Osteoblast (primary cell): ENCODE measurements around the gene PROK1. TPM values are rescaled to one million over a fixed set of nuclear protein-coding genes. Genes with fewer than 3 reads are reported as not detected.

Experiments used
- DNase-seq: peaks from one replicate; pipeline ENCODE4 v3.0.0; 2011; ENCODE audit warnings: low spot score, mixed read lengths; ENCODE audit not compliant: insufficient read length; ENCODE audit errors: missing footprints
- H2AFZ ChIP-seq: 2 replicates; pipeline ENCODE4 v1.6.0; 2011; ENCODE audit warnings: mild to moderate bottlenecking, low read length
- H3K27ac ChIP-seq: 2 replicates; pipeline ENCODE4 v1.5.1; 2011; ENCODE audit warnings: mild to moderate bottlenecking, low read depth, low read length, moderate library complexity
- H3K27me3 ChIP-seq: 2 replicates; pipeline ENCODE4 v1.6.0; 2012; ENCODE audit warnings: mild to moderate bottlenecking, control low read depth, inconsistent platforms, low read length, moderate library complexity; ENCODE audit not compliant: insufficient read depth
- H3K36me3 ChIP-seq: 2 replicates; pipeline ENCODE4 v1.5.1; 2011; ENCODE audit warnings: mild to moderate bottlenecking, low read length, control low read depth, moderate library complexity; ENCODE audit not compliant: insufficient read depth
- H3K4me1 ChIP-seq: 2 replicates; pipeline ENCODE4 v1.5.1; 2011; ENCODE audit warnings: mild to moderate bottlenecking, low read length, control low read depth, moderate library complexity; ENCODE audit not compliant: insufficient read depth
- H3K4me2 ChIP-seq: 2 replicates; pipeline ENCODE4 v1.6.0; 2011; ENCODE audit warnings: mild to moderate bottlenecking, low read length; ENCODE audit not compliant: insufficient read depth
- H3K4me3 ChIP-seq: fragments of 200-600 bp; sonication (generic); 3 replicates; pipeline ENCODE4 v1.5.1; 2012; ENCODE audit warnings: mild to moderate bottlenecking, low read length, inconsistent platforms; ENCODE audit not compliant: insufficient read depth
- H3K79me2 ChIP-seq: 2 replicates; pipeline ENCODE4 v1.6.0; 2012; ENCODE audit warnings: mild to moderate bottlenecking, low read length, control low read depth, inconsistent platforms; ENCODE audit not compliant: insufficient read depth
- H3K9me3 ChIP-seq: 2 replicates; pipeline ENCODE4 v1.5.1; 2011; ENCODE audit warnings: low read depth, low read length, control low read depth
- H4K20me1 ChIP-seq: 2 replicates; pipeline ENCODE4 v1.6.0; 2012; ENCODE audit warnings: mild to moderate bottlenecking, low read length, control low read depth; ENCODE audit not compliant: insufficient read depth
- total RNA-seq: library from RNA; depleted of rRNA; stranded (reverse); fragments of >200 nt; gene quantifications from 2 replicates; pipeline ENCODE4 v1.2.3, GENCODE V29; 2012
- TF ChIP-seq, protein P1 (sequence below): IDR thresholded peaks from 2 replicates; pipeline ENCODE4 v1.5.1; 2011; ENCODE audit warnings: mild to moderate bottlenecking, low read depth, low read length, moderate library complexity; ENCODE audit errors: extremely low read depth

The PROK1 gene
- total RNA-seq, 1 donor, result not detected

- TF ChIP-seq, protein P1, sequence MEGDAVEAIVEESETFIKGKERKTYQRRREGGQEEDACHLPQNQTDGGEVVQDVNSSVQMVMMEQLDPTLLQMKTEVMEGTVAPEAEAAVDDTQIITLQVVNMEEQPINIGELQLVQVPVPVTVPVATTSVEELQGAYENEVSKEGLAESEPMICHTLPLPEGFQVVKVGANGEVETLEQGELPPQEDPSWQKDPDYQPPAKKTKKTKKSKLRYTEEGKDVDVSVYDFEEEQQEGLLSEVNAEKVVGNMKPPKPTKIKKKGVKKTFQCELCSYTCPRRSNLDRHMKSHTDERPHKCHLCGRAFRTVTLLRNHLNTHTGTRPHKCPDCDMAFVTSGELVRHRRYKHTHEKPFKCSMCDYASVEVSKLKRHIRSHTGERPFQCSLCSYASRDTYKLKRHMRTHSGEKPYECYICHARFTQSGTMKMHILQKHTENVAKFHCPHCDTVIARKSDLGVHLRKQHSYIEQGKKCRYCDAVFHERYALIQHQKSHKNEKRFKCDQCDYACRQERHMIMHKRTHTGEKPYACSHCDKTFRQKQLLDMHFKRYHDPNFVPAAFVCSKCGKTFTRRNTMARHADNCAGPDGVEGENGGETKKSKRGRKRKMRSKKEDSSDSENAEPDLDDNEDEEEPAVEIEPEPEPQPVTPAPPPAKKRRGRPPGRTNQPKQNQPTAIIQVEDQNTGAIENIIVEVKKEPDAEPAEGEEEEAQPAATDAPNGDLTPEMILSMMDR, result no peak
- no peak for DNase-seq
- H3K9me3 ChIP-seq, result no peaks in the 10 kb centered on the region
- no peaks in the 10 kb centered on the region for H3K4me1 ChIP-seq
- H3K4me2 ChIP-seq, result no peak overlapping the region
- no peak overlapping the region for H3K4me3 ChIP-seq
- no peak overlapping the region for H3K27ac ChIP-seq
- peaks cover 54% of the 10 kb centered on the region for H3K27me3 ChIP-seq
- no peaks in the 10 kb centered on the region for H3K79me2 ChIP-seq
- no peaks in the 10 kb centered on the region for H4K20me1 ChIP-seq
- H3K36me3 ChIP-seq, result no peaks in the 10 kb centered on the region
- no peak overlapping the region for H2AFZ ChIP-seq
These were observed 2.9 kb downstream of the PROK1 start for GRCh38 chr1:110453829-110454228.

DNA sequence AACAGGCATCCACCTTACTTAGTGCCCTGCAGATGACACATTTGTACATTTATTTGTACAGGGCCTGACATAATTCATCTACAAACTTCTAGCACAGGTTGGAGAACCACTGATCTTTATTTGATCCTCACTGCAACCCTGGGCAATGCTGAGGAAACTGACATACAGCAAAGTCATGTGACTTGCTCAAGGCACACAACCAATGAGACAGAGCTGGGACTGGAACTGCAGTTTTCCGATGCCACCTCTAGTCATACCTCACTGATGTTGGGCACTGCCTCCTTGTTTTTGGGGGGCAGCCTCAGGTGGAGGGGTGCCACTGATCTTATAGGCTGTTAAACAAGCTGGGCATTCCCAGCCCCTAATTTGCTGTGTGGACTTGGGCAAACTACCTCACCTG is 3.4 kb downstream of the PROK1 start:
- no peaks in the 10 kb centered on the region for H3K36me3 ChIP-seq
- TF ChIP-seq, protein P1, result no peak
- H3K9me3 ChIP-seq, result no peaks in the 10 kb centered on the region
- no peak overlapping the region for H3K27ac ChIP-seq
- peaks cover 51% of the 10 kb centered on the region for H3K27me3 ChIP-seq
- DNase-seq, result no peak
- H3K4me2 ChIP-seq, result no peak overlapping the region
- no peaks in the 10 kb centered on the region for H3K79me2 ChIP-seq
- H3K4me1 ChIP-seq, result no peaks in the 10 kb centered on the region
- H3K4me3 ChIP-seq, result no peak overlapping the region
- no peak overlapping the region for H2AFZ ChIP-seq
- no peaks in the 10 kb centered on the region for H4K20me1 ChIP-seq

- no peaks in the 10 kb centered on the region for H3K79me2 ChIP-seq
- no peak overlapping the region for H3K4me3 ChIP-seq
- no peaks in the 10 kb centered on the region for H3K36me3 ChIP-seq
- H3K27me3 ChIP-seq, result peaks cover 43% of the 10 kb centered on the region
- TF ChIP-seq, protein P1, result no peak
- DNase-seq, result no peak
- no peaks in the 10 kb centered on the region for H4K20me1 ChIP-seq
- H3K27ac ChIP-seq, result no peak overlapping the region
- no peak overlapping the region for H3K4me2 ChIP-seq
- no peaks in the 10 kb centered on the region for H3K9me3 ChIP-seq
- no peaks in the 10 kb centered on the region for H3K4me1 ChIP-seq
- H2AFZ ChIP-seq, result no peak overlapping the region
These were observed 4.2 kb downstream of the PROK1 start for GRCh38 chr1:110455151-110455550.

GRCh38 chr1:110457206-110457605 is 6.3 kb downstream of the PROK1 start:
- Histone ChIP-seq H4K20me1 (no peaks in the 10 kb centered on the region), H3K27ac (no peak overlapping the region)

More at GRCh38 chr1:110457206-110457605, 6.3 kb downstream of the PROK1 start:
- DNase-seq, result no peak
- Histone ChIP-seq H3K4me2 (no peak overlapping the region), H2AFZ (no peak overlapping the region), H3K4me3 (no peak overlapping the region), H3K36me3 (no peaks in the 10 kb centered on the region), H3K79me2 (no peaks in the 10 kb centered on the region), H3K4me1 (no peaks in the 10 kb centered on the region), H3K27me3 (peaks cover 22% of the 10 kb centered on the region), H3K9me3 (no peaks in the 10 kb centered on the region)
- TF ChIP-seq, protein P1, result no peak
